Lower leg skin (tissue), 3 donors: ENCODE data around the gene OR6C75.

Experiments
- POLR2A ChIP-seq, 2 donors: fragments of 450-650 bp; IDR thresholded peaks; one replicate each; pipeline ENCODE4 v1.6.1; 2016 to 2017; ENCODE audit warnings: antibody characterized with exemption in 2 of 2, mild to moderate bottlenecking in 1 of 2, moderate library complexity in 1 of 2
- TF ChIP-seq, protein P1 (sequence below), 3 donors: fragments of 450-650 bp; IDR thresholded peaks; one replicate each; pipeline ENCODE4 v1.5.1; 2016; ENCODE audit warnings: antibody characterized with exemption in 3 of 3, mild to moderate bottlenecking in 3 of 3, moderate library complexity in 2 of 3

- TF ChIP-seq POLR2A (IDR thresholded peaks at IDR 0.05) = no peak
- TF ChIP-seq, protein P1, sequence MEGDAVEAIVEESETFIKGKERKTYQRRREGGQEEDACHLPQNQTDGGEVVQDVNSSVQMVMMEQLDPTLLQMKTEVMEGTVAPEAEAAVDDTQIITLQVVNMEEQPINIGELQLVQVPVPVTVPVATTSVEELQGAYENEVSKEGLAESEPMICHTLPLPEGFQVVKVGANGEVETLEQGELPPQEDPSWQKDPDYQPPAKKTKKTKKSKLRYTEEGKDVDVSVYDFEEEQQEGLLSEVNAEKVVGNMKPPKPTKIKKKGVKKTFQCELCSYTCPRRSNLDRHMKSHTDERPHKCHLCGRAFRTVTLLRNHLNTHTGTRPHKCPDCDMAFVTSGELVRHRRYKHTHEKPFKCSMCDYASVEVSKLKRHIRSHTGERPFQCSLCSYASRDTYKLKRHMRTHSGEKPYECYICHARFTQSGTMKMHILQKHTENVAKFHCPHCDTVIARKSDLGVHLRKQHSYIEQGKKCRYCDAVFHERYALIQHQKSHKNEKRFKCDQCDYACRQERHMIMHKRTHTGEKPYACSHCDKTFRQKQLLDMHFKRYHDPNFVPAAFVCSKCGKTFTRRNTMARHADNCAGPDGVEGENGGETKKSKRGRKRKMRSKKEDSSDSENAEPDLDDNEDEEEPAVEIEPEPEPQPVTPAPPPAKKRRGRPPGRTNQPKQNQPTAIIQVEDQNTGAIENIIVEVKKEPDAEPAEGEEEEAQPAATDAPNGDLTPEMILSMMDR (IDR thresholded peaks at IDR 0.05) = no peak
These were observed 9.7 kb downstream of the OR6C75 start for GRCh38 chr12:55372521-55372920.
